Neuronal stem cell (in vitro differentiated cells): ENCODE measurements around the gene BDKRB2.

ENCODE experiments used
- DNase-seq: peaks from one replicate; pipeline ENCODE4 v3.0.0-alpha.2; 2013; ENCODE audit warnings: low spot score
- H2AFZ ChIP-seq: one replicate; pipeline ENCODE4 v1.6.1; 2013; ENCODE audit warnings: mild to moderate bottlenecking, low read length, inconsistent platforms
- H2AK5ac ChIP-seq: 2 replicates; pipeline ENCODE4 v1.6.1; 2013; ENCODE audit warnings: low read depth, mild to moderate bottlenecking, inconsistent platforms, low read length, moderate library complexity, mixed read lengths
- H2BK120ac ChIP-seq: 2 replicates; pipeline ENCODE4 v1.6.1; 2013; ENCODE audit warnings: low read depth, mild to moderate bottlenecking, inconsistent platforms, low read length, moderate library complexity, mixed read lengths
- H2BK12ac ChIP-seq: one replicate; pipeline ENCODE4 v1.6.1; 2013; ENCODE audit warnings: low read length, inconsistent platforms
- H2BK15ac ChIP-seq: 2 replicates; pipeline ENCODE4 v1.6.1; 2013; ENCODE audit warnings: mild to moderate bottlenecking, low read length, inconsistent platforms, mixed read lengths
- H2BK5ac ChIP-seq: one replicate; pipeline ENCODE4 v1.6.1; 2013; ENCODE audit warnings: inconsistent platforms, mild to moderate bottlenecking, low read length, moderate library complexity
- H3K14ac ChIP-seq: one replicate; pipeline ENCODE4 v1.6.1; 2013; ENCODE audit warnings: low read length, inconsistent platforms
- H3K18ac ChIP-seq: 2 replicates; pipeline ENCODE4 v1.6.1; 2013; ENCODE audit warnings: low read length, inconsistent platforms
- H3K23ac ChIP-seq: 2 replicates; pipeline ENCODE4 v1.6.1; 2013; ENCODE audit warnings: low read depth, mild to moderate bottlenecking, mixed read lengths, low read length, inconsistent platforms; ENCODE audit not compliant: poor library complexity
- H3K27ac ChIP-seq: replicated peaks from 3 replicates; pipeline ENCODE4 v1.5.1; 2013; ENCODE audit warnings: low read length, inconsistent platforms
- H3K27me3 ChIP-seq, 3 experiments: 2 replicates each; pipeline ENCODE4 v1.6.1; 2013; ENCODE audit warnings: low read length in 3 of 3, mild to moderate bottlenecking in 2 of 3, inconsistent platforms in 1 of 3, low read depth in 1 of 3, mixed read lengths in 1 of 3, moderate library complexity in 1 of 3; ENCODE audit not compliant: control insufficient read depth in 3 of 3, insufficient read depth in 3 of 3
- H3K36me3 ChIP-seq, 2 donors: replicated peaks in 1 of 2; 2 replicates each; pipeline ENCODE4 v1.6.1; 2013; ENCODE audit warnings: low read length in 2 of 2; ENCODE audit not compliant: control insufficient read depth in 2 of 2, insufficient read depth in 2 of 2
- H3K4ac ChIP-seq: 2 replicates; pipeline ENCODE4 v1.6.1; 2013; ENCODE audit warnings: inconsistent platforms, mild to moderate bottlenecking, low read length, moderate library complexity
- H3K4me1 ChIP-seq, 2 donors: 1 replicate in 1 of 2; 2 replicates in 1 of 2; pipeline ENCODE4 v1.6.1; 2013; ENCODE audit warnings: low read length in 2 of 2, low read depth in 1 of 2; ENCODE audit not compliant: control insufficient read depth in 2 of 2, insufficient read depth in 1 of 2
- H3K4me2 ChIP-seq: one replicate; pipeline ENCODE4 v1.6.1; 2013; ENCODE audit warnings: mild to moderate bottlenecking, low read length, inconsistent platforms; ENCODE audit not compliant: insufficient read depth, poor library complexity, severe bottlenecking
- H3K4me3 ChIP-seq, 2 donors: 2 replicates each; pipeline ENCODE4 v1.5.1; 2013; ENCODE audit warnings: low read length in 2 of 2, mild to moderate bottlenecking in 2 of 2, inconsistent platforms in 1 of 2, moderate library complexity in 1 of 2
- H3K79me1 ChIP-seq: one replicate; pipeline ENCODE4 v1.6.1; 2013; ENCODE audit warnings: low read depth, mild to moderate bottlenecking, inconsistent platforms, low read length, moderate library complexity
- H3K9ac ChIP-seq: one replicate; pipeline ENCODE4 v1.6.1; 2013; ENCODE audit warnings: mild to moderate bottlenecking, low read depth, low read length, inconsistent platforms; ENCODE audit not compliant: poor library complexity
- H3K9me3 ChIP-seq, 2 donors: replicated peaks in 1 of 2; 2 replicates each; pipeline versions ENCODE3 to v1.6.1; 2013; ENCODE audit warnings: low read length in 2 of 2, mild to moderate bottlenecking in 2 of 2, inconsistent platforms in 1 of 2, low read depth in 1 of 2, mixed read lengths in 1 of 2, moderate library complexity in 1 of 2; ENCODE audit not compliant: control insufficient read depth in 2 of 2, insufficient read depth in 1 of 2
- H4K8ac ChIP-seq: one replicate; pipeline ENCODE4 v1.6.1; 2013; ENCODE audit warnings: low read depth, mild to moderate bottlenecking, inconsistent platforms, low read length, moderate library complexity
- H4K91ac ChIP-seq: one replicate; pipeline ENCODE4 v1.6.1; 2013; ENCODE audit warnings: low read length, low read depth, mild to moderate bottlenecking, inconsistent platforms; ENCODE audit not compliant: poor library complexity
- WGBS, 2 donors: extraction: QIAGEN DNeasy Blood & Tissue Kit; methylation state at CpG; one replicate each; pipeline ENCODE4 v1.1.7; 2013; ENCODE audit warnings: missing lambda C conversion rate in 2 of 2, mixed read lengths in 1 of 2; ENCODE audit not compliant: insufficient read length in 2 of 2, insufficient replicate concordance in 1 of 2; ENCODE audit errors: extremely low coverage in 2 of 2; 5-methylcytosine and 5-hydroxymethylcytosine counted together

Gene BDKRB2

DNA sequence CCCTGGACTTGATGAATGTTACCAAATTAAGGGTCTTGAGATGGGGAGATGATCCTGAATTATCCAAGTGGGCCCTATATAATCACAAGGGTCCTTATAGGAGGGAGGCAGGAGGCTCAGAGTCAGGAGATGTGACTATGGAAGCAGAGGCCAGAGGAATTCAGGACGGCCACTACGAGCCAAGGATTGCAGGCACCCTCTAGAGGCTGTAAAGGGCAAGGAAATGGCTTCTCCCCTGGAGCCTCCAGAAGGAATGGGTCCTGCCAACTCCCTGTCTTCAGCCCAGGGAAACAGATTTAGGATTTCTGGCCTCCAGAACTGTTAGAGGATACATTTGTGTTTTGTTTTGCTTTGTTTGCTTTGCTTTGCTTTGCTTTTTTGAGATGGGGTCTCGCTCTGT, 60.2 kb downstream of the BDKRB2 start:
- H2BK120ac ChIP-seq: no peak overlapping the region
- H3K4me2 ChIP-seq: no peak overlapping the region
- H2BK5ac ChIP-seq: no peak overlapping the region

DNA sequence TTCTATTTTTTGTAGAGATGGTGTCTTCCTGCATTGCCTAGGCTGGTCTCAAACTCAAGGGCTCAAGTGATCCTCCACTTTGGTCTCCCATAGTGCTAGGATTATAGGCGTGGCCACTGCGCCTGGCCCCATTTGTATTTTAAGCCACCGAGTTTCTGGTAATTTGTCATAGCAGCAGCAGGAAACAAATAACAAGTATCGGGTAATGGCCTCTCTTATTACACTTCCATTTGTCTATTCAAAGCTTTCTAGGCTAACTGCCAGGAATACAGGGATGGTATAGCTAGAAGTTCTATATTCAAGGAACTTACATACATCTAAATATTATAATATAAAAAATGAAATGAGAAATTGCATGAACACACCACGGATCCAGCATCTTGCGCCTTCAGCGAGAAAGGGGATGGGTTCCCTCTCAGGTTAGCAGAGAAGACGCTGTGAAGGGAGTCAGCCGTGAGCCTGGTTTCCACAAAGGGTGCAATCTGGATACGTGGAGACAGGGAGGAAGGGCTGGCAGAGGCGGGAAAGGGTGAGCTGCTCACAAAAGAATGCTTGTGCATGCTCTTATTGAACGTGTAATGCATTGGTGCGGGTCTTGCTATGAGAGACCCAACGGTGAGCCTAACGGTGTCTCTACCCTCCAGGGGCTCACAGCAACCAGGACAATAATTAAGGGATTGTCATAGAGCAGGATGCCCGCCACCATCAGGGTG, 60.9 kb downstream of the BDKRB2 start:
- H3K27me3 ChIP-seq: no peaks in the 10 kb centered on the region
- no peaks in the 10 kb centered on the region for H3K9me3 ChIP-seq
- no peak overlapping the region for H2AK5ac ChIP-seq
- H3K14ac ChIP-seq: no peak overlapping the region
- no peak overlapping the region for H3K9ac ChIP-seq
- no peak overlapping the region for H2BK120ac ChIP-seq
- no peak overlapping the region for H3K18ac ChIP-seq
- no peak for DNase-seq
- H3K27ac ChIP-seq: no peak overlapping the region
- H2AFZ ChIP-seq: no peak overlapping the region
- H3K4me2 ChIP-seq: no peak overlapping the region
- H3K23ac ChIP-seq: no peak overlapping the region
- H3K79me1 ChIP-seq: no peaks in the 10 kb centered on the region
- H3K4ac ChIP-seq: no peak overlapping the region
- H2BK12ac ChIP-seq: no peak overlapping the region
- no peaks in the 10 kb centered on the region for H3K36me3 ChIP-seq
- H4K8ac ChIP-seq: no peak overlapping the region
- no peak overlapping the region for H3K4me3 ChIP-seq
- H3K4me1 ChIP-seq: peaks cover 0 to 5% of the 10 kb centered on the region in 2 donors
- no peak overlapping the region for H2BK5ac ChIP-seq
- H2BK15ac ChIP-seq: no peak overlapping the region
- WGBS, 2 donors: no CpG with 5 or more reads among the region's 16 CpGs
- H4K91ac ChIP-seq: no peak overlapping the region

More for the DNA sequence above, 60.2 kb downstream of the BDKRB2 start:
- no CpG with 5 or more reads among the region's 3 CpGs for WGBS, 2 donors
- Histone ChIP-seq H3K27me3 (no peaks in the 10 kb centered on the region), H2AFZ (no peak overlapping the region), H3K9me3 (no peaks in the 10 kb centered on the region), H3K4ac (no peak overlapping the region), H3K36me3 (no peaks in the 10 kb centered on the region), H3K14ac (no peak overlapping the region), H3K79me1 (no peaks in the 10 kb centered on the region), H3K18ac (no peak overlapping the region), H4K8ac (no peak overlapping the region), H3K4me1 (peaks cover 0 to 5% of the 10 kb centered on the region in 2 donors), H2AK5ac (no peak overlapping the region), H3K23ac (no peak overlapping the region), H2BK15ac (no peak overlapping the region), H4K91ac (no peak overlapping the region), H3K9ac (no peak overlapping the region), H2BK12ac (no peak overlapping the region), H3K27ac (no peak overlapping the region), H3K4me3 (no peak overlapping the region)
- no peak for DNase-seq

DNA sequence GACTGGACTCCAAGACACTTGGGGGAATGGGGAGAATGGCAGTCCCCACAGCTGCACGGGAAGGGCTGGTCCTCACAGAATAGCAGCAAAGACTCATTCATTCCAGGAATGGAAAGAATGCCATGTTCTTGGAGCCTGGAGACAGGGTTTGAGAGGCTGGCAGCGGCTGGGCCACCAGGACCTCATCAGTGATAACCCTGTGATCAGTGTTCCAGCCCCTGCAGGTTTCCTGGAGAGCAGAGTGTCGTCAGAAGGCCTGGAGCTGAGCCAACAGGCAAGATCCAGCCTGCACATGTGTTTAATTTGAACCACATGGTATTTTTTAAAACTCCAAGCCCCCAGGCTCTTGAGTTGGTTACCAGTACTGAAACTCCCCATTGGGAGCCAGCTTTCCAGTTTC, 62.7 kb downstream of the BDKRB2 start:
- no peak overlapping the region for H3K4ac ChIP-seq
- no peak overlapping the region for H2BK15ac ChIP-seq
- no peak overlapping the region for H2AK5ac ChIP-seq
- no peak overlapping the region for H4K91ac ChIP-seq
- no peak for DNase-seq
- no peaks in the 10 kb centered on the region for H3K27me3 ChIP-seq
- H3K4me3 ChIP-seq: peak overlapping the region in 1 of 2 donors; percentile 12
- no peak overlapping the region for H3K18ac ChIP-seq
- no peak overlapping the region for H4K8ac ChIP-seq
- H3K79me1 ChIP-seq: no peaks in the 10 kb centered on the region
- no peak overlapping the region for H2BK5ac ChIP-seq
- no peak overlapping the region for H3K14ac ChIP-seq
- H3K4me1 ChIP-seq: peaks cover 0 to 5% of the 10 kb centered on the region in 2 donors
- H2AFZ ChIP-seq: no peak overlapping the region
- H3K27ac ChIP-seq: no peak overlapping the region
- H2BK120ac ChIP-seq: no peak overlapping the region
- no peak overlapping the region for H3K23ac ChIP-seq
- H3K4me2 ChIP-seq: no peak overlapping the region
- no peaks in the 10 kb centered on the region for H3K9me3 ChIP-seq
- no peak overlapping the region for H2BK12ac ChIP-seq
- no peaks in the 10 kb centered on the region for H3K36me3 ChIP-seq
- H3K9ac ChIP-seq: no peak overlapping the region
- WGBS, 2 donors: no CpG with 5 or more reads among the region's 3 CpGs

DNA sequence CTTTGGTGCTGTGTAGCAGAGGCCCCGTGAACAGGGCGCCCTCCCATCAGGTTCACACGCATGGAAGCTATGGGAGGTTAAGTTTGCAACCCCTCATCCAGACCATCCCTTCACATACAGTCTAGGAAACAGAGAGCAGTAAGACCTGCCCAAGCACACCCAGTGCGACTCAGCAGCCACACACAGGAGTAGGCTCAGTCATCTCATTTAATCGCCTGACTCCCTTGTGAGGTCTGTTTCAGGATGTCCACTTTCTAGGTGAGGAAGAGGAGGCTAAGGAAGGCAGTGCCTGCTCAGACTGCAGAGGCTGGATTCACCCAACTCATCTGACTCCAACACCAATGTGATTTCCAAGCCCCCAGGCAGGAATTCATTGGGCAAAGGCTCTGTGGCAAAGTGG, 63.3 kb downstream of the BDKRB2 start:
- Histone ChIP-seq H3K4me2 (no peak overlapping the region), H2BK120ac (no peak overlapping the region), H3K27ac (no peak overlapping the region), H2AFZ (no peak overlapping the region), H4K91ac (no peak overlapping the region), H3K79me1 (no peaks in the 10 kb centered on the region), H3K9ac (no peak overlapping the region), H3K18ac (no peak overlapping the region), H3K27me3 (no peaks in the 10 kb centered on the region), H3K36me3 (no peaks in the 10 kb centered on the region), H3K23ac (no peak overlapping the region), H3K4me1 (peaks cover 0 to 5% of the 10 kb centered on the region in 2 donors), H4K8ac (no peak overlapping the region), H2AK5ac (no peak overlapping the region), H3K14ac (no peak overlapping the region), H3K4ac (no peak overlapping the region), H2BK15ac (no peak overlapping the region), H2BK12ac (no peak overlapping the region), H3K4me3 (no peak overlapping the region), H3K9me3 (no peaks in the 10 kb centered on the region), H2BK5ac (no peak overlapping the region)
- DNase-seq: no peak
- no CpG with 5 or more reads among the region's 5 CpGs for WGBS, 2 donors
